Endothelial cell (in vitro differentiated cells): ENCODE results near the gene CEMIP2. TPM values are rescaled to one million over a fixed set of nuclear protein-coding genes. Genes with fewer than 3 reads are reported as not detected.

Source experiments
- DNase-seq: peaks from one replicate; pipeline ENCODE4 v3.0.0; 2021; ENCODE audit warnings: low spot score
- H3K27ac Mint-ChIP-seq: one replicate; pipeline ENCODE4 v1.8.0; 2021; ENCODE audit warnings: mixed read lengths, inconsistent platforms; ENCODE audit not compliant: unreplicated experiment
- H3K27me3 Mint-ChIP-seq: one replicate; pipeline ENCODE4 v1.8.0; 2021; ENCODE audit warnings: mild to moderate bottlenecking, moderate library complexity, mixed read lengths, inconsistent platforms; ENCODE audit not compliant: unreplicated experiment
- H3K36me3 Mint-ChIP-seq: one replicate; pipeline ENCODE4 v1.8.0; 2021; ENCODE audit warnings: mild to moderate bottlenecking, low read depth, mixed read lengths, inconsistent platforms; ENCODE audit not compliant: unreplicated experiment
- H3K4me1 Mint-ChIP-seq: one replicate; pipeline ENCODE4 v1.8.0; 2021; ENCODE audit warnings: mild to moderate bottlenecking, mixed read lengths, inconsistent platforms; ENCODE audit not compliant: unreplicated experiment
- H3K4me3 Mint-ChIP-seq: one replicate; pipeline ENCODE4 v1.8.0; 2021; ENCODE audit warnings: mild to moderate bottlenecking, mixed read lengths, inconsistent platforms; ENCODE audit not compliant: unreplicated experiment
- H3K9me3 Mint-ChIP-seq: one replicate; pipeline ENCODE4 v1.8.0; 2021; ENCODE audit warnings: mixed read lengths, inconsistent platforms; ENCODE audit not compliant: unreplicated experiment
- total RNA-seq: library from RNA; stranded (reverse); fragmentation: NEBNext Ultra II Directional; extraction: Animal tissue kit (Norgen Biotek cat#: 25700); gene quantifications from one replicate; pipeline ENCODE4 v1.2.1, GENCODE V29; 2021; ENCODE audit not compliant: unreplicated experiment
- TF ChIP-seq, protein P1 (sequence below): fragments of 200-600 bp; sonication (generic); IDR thresholded peaks from one replicate; pipeline ENCODE4 v1.5.0; 2021; ENCODE audit warnings: antibody characterized with exemption; ENCODE audit not compliant: unreplicated experiment

CEMIP2 gene
- total RNA-seq, 1 donor from 2014 or later, result 112 TPM

DNA sequence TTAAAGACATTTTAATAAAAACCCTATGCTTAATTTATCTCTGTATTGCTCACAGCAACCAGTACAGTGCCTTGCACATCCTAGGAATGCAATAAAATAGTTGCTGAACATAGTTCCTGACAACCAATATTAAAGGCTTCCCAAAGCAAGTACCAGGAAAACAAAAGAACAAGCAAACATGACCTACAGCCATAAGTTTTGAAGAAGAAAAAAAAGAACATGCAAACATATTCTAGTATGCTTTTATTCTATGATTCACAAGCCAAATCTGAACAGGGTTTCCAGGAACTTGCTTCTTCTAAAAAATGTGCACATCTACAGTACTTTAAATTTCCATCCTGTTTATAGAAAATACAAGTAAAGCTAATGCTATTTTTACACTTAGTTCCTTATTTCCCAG lies 4.5 kb downstream of the CEMIP2 start:
- TF ChIP-seq, protein P1, sequence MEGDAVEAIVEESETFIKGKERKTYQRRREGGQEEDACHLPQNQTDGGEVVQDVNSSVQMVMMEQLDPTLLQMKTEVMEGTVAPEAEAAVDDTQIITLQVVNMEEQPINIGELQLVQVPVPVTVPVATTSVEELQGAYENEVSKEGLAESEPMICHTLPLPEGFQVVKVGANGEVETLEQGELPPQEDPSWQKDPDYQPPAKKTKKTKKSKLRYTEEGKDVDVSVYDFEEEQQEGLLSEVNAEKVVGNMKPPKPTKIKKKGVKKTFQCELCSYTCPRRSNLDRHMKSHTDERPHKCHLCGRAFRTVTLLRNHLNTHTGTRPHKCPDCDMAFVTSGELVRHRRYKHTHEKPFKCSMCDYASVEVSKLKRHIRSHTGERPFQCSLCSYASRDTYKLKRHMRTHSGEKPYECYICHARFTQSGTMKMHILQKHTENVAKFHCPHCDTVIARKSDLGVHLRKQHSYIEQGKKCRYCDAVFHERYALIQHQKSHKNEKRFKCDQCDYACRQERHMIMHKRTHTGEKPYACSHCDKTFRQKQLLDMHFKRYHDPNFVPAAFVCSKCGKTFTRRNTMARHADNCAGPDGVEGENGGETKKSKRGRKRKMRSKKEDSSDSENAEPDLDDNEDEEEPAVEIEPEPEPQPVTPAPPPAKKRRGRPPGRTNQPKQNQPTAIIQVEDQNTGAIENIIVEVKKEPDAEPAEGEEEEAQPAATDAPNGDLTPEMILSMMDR, result no peak
- peaks cover 3% of the 10 kb centered on the region for H3K27me3 Mint-ChIP-seq
- H3K4me1 Mint-ChIP-seq, result peaks cover 47% of the 10 kb centered on the region
- no peak for DNase-seq
- H3K4me3 Mint-ChIP-seq, result no peak overlapping the region
- no peaks in the 10 kb centered on the region for H3K9me3 Mint-ChIP-seq
- H3K36me3 Mint-ChIP-seq, result peaks cover 4% of the 10 kb centered on the region
- no peak overlapping the region for H3K27ac Mint-ChIP-seq

DNA sequence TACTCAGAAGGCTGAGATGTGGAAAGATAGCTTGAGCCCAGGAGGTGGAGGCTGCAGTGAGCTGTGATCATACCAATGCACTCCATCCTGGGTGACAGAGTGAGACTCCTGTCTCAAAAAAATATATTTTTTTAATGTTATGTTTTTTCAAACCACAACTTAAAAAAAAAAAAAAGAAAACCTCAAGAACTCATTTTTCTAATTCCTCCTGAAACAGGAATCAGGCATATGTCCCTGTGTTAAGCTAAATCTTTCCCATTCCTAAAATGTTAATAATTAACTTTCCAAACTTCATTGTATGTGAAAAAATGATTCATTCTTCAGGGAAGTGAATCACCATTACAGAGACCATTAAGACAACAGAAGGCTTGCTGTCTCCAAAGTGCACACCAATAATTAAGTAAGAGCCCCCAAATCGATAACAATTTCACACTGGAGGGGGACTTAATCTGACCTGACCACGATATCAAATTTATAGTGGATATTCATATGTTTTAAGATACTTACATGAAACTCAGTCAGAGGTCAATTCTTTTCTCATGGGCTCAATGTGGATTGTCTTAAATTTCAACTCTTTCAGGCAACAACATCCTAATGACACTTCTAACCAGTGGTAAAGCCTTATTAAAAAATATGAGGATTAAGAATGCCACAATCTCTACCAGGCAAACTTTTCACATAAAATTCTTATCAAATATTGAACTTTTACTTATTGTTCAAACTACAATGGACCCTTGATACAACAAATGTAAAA lies 5.2 kb downstream of the CEMIP2 start:
- Mint-ChIP-seq H3K36me3 (peaks cover 4% of the 10 kb centered on the region), H3K27ac (no peak overlapping the region), H3K27me3 (peaks cover 3% of the 10 kb centered on the region), H3K4me3 (no peak overlapping the region), H3K4me1 (peaks cover 50% of the 10 kb centered on the region), H3K9me3 (no peaks in the 10 kb centered on the region)
- DNase-seq, result no peak
- TF ChIP-seq, protein P1, result no peak

GRCh38 chr9:71761938-71762353 lies 6.4 kb downstream of the CEMIP2 start:
- H3K9me3 Mint-ChIP-seq, result no peaks in the 10 kb centered on the region

DNA sequence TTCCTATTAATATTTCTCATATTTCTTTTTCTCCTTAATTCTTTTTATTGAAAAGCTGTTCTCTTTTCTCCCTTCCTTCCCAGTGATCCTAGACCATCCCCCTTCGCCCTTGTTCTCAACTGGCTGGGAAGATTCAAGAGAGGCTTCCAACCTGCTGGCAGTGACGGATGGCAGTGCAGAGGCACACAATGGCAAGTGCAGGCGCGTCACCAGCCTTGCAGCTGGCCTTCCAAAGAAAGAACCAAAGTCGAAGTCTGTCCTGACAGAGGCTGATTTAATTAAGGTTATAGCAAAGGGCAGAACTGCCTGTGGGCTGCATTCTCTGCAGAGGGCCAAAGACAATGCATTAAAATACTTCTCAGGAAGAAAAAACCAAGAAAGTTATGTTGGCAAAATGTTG lies 7.4 kb downstream of the CEMIP2 start:
- Mint-ChIP-seq H3K36me3 (no peaks in the 10 kb centered on the region), H3K27ac (no peak overlapping the region), H3K4me1 (peaks cover 48% of the 10 kb centered on the region), H3K4me3 (no peak overlapping the region), H3K27me3 (peaks cover 3% of the 10 kb centered on the region), H3K9me3 (no peaks in the 10 kb centered on the region)
- DNase-seq, result no peak
- TF ChIP-seq, protein P1, result no peak

More at GRCh38 chr9:71761938-71762353, 6.4 kb downstream of the CEMIP2 start:
- no peak for DNase-seq
- TF ChIP-seq, protein P1, result no peak
- Mint-ChIP-seq H3K27me3 (peaks cover 3% of the 10 kb centered on the region), H3K4me1 (peaks cover 48% of the 10 kb centered on the region), H3K4me3 (no peak overlapping the region), H3K36me3 (no peaks in the 10 kb centered on the region), H3K27ac (no peak overlapping the region)

- Mint-ChIP-seq H3K9me3 (no peaks in the 10 kb centered on the region), H3K36me3 (no peaks in the 10 kb centered on the region), H3K27me3 (peaks cover 3% of the 10 kb centered on the region), H3K4me1 (peaks cover 36% of the 10 kb centered on the region), H3K4me3 (no peak overlapping the region), H3K27ac (no peak overlapping the region)
- no peak for DNase-seq
- TF ChIP-seq, protein P1, result no peak
Observed at GRCh38 chr9:71758785-71759184, 9.5 kb downstream of the CEMIP2 start.
